ENCODE measurements around the gene KRTAP9-4.
"Not testable (repeated sequence)": the region's sequence is repeated elsewhere in the genome, so short reads cannot be mapped to it uniquely, and the experiment has no call there.

Gene KRTAP9-4

GRCh38 chr17:41256291-41256685 lies 6.8 kb downstream of the KRTAP9-4 start:
- no peak overlapping the region for H3K4me3 ChIP-seq (ENCODE audit: low read depth, low read length)
- TF ChIP-seq CTCF (IDR thresholded peaks at IDR 0.05; ENCODE audit: low read depth, low read length), result no peak
- DNase-seq (ENCODE audit: low read depth, low spot score), result no peak
- in situ Hi-C loops (cut with HindIII; ENCODE audit: low sequenced_read_pairs), result no loop called here

GRCh38 chr17:41258406-41258805 lies 8.9 kb downstream of the KRTAP9-4 start:
- no peak overlapping the region for H3K4me3 ChIP-seq (ENCODE audit: low read depth, low read length)
- in situ Hi-C loops (cut with HindIII; ENCODE audit: low sequenced_read_pairs), result no loop called here
- TF ChIP-seq CTCF (IDR thresholded peaks at IDR 0.05; ENCODE audit: low read depth, low read length), result no peak
- no peak for DNase-seq (ENCODE audit: low read depth, low spot score)

- in situ Hi-C loops (cut with HindIII; ENCODE audit: low sequenced_read_pairs), result no loop called here
- DNase-seq (ENCODE audit: low read depth, low spot score), result no peak
- no peak for TF ChIP-seq CTCF (IDR thresholded peaks at IDR 0.05; ENCODE audit: low read depth, low read length)
- H3K4me3 ChIP-seq (ENCODE audit: low read depth, low read length), result no peak overlapping the region
Measured at GRCh38 chr17:41263212-41263611, 13.7 kb downstream of the KRTAP9-4 start.

GRCh38 chr17:41264599-41264998 lies 15.1 kb downstream of the KRTAP9-4 start:
- no peak for DNase-seq (ENCODE audit: low read depth, low spot score)
- TF ChIP-seq CTCF (IDR thresholded peaks at IDR 0.05; ENCODE audit: low read depth, low read length), result no peak
- no peak overlapping the region for H3K4me3 ChIP-seq (ENCODE audit: low read depth, low read length)
- in situ Hi-C loops (cut with HindIII; ENCODE audit: low sequenced_read_pairs), result no loop called here

GRCh38 chr17:41265078-41265477 lies 15.6 kb downstream of the KRTAP9-4 start, which contains the start of gene KRTAP9-6:
TSS of gene KRTAP9-6 (plus strand) at chr17:41265378. CDS start at chr17:41265378, 0 bp downstream.
- DNase-seq (ENCODE audit: low read depth, low spot score), result no peak
- no peak within 1 kb of the TSS for H3K4me3 ChIP-seq (ENCODE audit: low read depth, low read length)
- in situ Hi-C loops (cut with HindIII; ENCODE audit: low sequenced_read_pairs), result no loop called here
- TF ChIP-seq CTCF (IDR thresholded peaks at IDR 0.05; ENCODE audit: low read depth, low read length), result no peak

- no peak for DNase-seq (ENCODE audit: low read depth, low spot score)
- TF ChIP-seq CTCF (IDR thresholded peaks at IDR 0.05; ENCODE audit: low read depth, low read length), result no peak
- no peak overlapping the region for H3K4me3 ChIP-seq (ENCODE audit: low read depth, low read length)
- in situ Hi-C loops (cut with HindIII; ENCODE audit: low sequenced_read_pairs), result no loop called here
Measured at GRCh38 chr17:41267711-41268110, 18.2 kb downstream of the KRTAP9-4 start.

- DNase-seq (ENCODE audit: low read depth, low spot score), result not testable (repeated sequence)
Measured at GRCh38 chr17:41271323-41271722, 21.8 kb downstream of the KRTAP9-4 start.

More at GRCh38 chr17:41271323-41271722, 21.8 kb downstream of the KRTAP9-4 start:
- in situ Hi-C loops (cut with HindIII; ENCODE audit: low sequenced_read_pairs); H3K4me3 ChIP-seq (ENCODE audit: low read depth, low read length): not testable (repeated sequence)

All from astrocyte of the spinal cord (primary cell).